Erythroblast (primary cell): ENCODE data around the gene ELAPOR2.

Source experiments
- DNase-seq, 2 experiments: peaks; one replicate each; lab custom pipeline; 2025; lab: John Stamatoyannopoulos, UW
- GATA1 ChIP-seq: IDR thresholded peaks from 2 replicates; pipeline ENCODE4 v1.6.1; 2011; ENCODE audit warnings: low read depth, mild to moderate bottlenecking, control low read depth, low read length, moderate library complexity
- POLR2A ChIP-seq: IDR thresholded peaks from 2 replicates; pipeline ENCODE4 v1.6.1; 2011; ENCODE audit warnings: mild to moderate bottlenecking, low read length

ELAPOR2 gene

DNA sequence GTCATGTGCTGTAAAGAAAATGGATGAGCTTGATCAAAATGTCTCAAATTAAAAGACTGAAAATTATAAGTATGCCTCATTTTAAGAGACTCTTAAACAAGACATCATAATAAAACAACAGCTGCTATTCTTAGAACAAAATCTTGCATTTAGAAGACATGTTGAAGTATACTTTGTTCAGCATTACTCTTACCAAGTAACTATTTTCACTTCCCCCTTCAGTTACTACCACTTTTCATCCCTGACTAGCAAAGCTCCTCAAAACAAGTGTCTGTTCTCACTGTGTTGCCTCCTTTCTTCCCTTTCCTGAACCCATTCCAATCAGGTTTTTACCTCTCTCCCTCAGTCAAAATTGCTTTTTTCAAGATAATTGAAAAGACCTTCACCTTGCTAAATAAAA, 31.6 kb downstream of the ELAPOR2 start:
- no peak for DNase-seq
- TF ChIP-seq GATA1 (no peak), POLR2A (no peak)

GRCh38 chr7:87021285-87021684, 38.2 kb downstream of the ELAPOR2 start:
- TF ChIP-seq POLR2A, result no peak
- TF ChIP-seq GATA1, result no peak
- no peak for DNase-seq

GRCh38 chr7:87016606-87017005, 42.8 kb downstream of the ELAPOR2 start:
- no peak for DNase-seq
- TF ChIP-seq GATA1, result no peak
- TF ChIP-seq POLR2A, result no peak

GRCh38 chr7:87013840-87014190, 45.6 kb downstream of the ELAPOR2 start:
- TF ChIP-seq GATA1 (no peak), POLR2A (no peak)
- no peak for DNase-seq

DNA sequence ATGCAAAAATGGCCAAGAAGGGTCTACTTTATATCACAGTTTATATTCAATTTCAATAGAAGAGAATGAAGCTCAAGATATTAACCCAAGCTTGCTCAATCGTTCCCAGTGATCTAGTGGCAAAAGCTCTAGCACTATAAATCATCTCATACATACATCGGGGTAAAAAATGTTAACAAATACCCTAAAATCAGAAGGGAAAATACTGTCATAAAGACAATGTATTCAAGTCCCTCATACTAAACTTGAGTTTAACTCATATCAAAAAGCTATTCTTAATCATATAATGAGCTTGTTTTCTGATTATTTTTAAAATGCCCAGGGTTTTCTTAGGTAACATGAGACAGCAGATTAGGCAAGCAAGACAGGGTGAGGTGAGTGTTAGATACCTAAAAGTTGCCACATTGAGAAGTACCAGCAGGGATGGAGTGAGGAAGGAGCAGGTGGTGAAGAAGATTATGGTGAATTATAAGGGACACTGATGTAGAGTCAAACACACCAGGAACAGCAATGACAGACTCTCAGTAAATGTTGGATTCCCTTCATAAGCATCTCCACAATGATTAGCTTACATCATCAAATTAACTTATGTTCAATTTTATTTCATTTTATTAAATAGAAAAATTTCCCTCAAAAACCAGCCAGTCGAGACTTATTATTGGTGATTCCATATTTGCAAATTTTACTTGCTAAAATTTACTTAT, 46.2 kb downstream of the ELAPOR2 start:
- no peak for DNase-seq
- TF ChIP-seq POLR2A (no peak), GATA1 (no peak)
